Type B pancreatic cell (in vitro differentiated cells): ENCODE data around the gene SOX4. TPM values are rescaled to one million over a fixed set of nuclear protein-coding genes. Genes with fewer than 3 reads are reported as not detected.

Experiments used
- DNase-seq: peaks from one replicate; pipeline ENCODE4 v3.0.0; 2021; ENCODE audit warnings: mixed read lengths; ENCODE audit not compliant: unreplicated experiment; ENCODE audit errors: extremely low spot score
- H3K27ac Mint-ChIP-seq: 2 replicates; pipeline ENCODE4 v1.8.0; 2021; ENCODE audit warnings: mild to moderate bottlenecking, mixed read lengths
- H3K27me3 Mint-ChIP-seq: 2 replicates; pipeline ENCODE4 v1.8.0; 2021; ENCODE audit warnings: mixed read lengths
- H3K36me3 Mint-ChIP-seq: 2 replicates; pipeline ENCODE4 v1.8.0; 2021; ENCODE audit warnings: mixed read lengths
- H3K4me1 Mint-ChIP-seq: one replicate; pipeline ENCODE4 v1.8.0; 2021; ENCODE audit warnings: mixed read lengths; ENCODE audit not compliant: unreplicated experiment
- H3K4me3 Mint-ChIP-seq: 2 replicates; pipeline ENCODE4 v1.8.0; 2021; ENCODE audit warnings: mild to moderate bottlenecking, mixed read lengths
- H3K9me3 Mint-ChIP-seq: 2 replicates; pipeline ENCODE4 v1.8.0; 2021; ENCODE audit warnings: mixed read lengths
- total RNA-seq: library from RNA; stranded (reverse); gene quantifications from 2 replicates; pipeline ENCODE4 v1.2.1, GENCODE V29; 2021; ENCODE audit warnings: low replicate concordance
- TF ChIP-seq, protein P1 (sequence below): fragments of 200-600 bp; sonication (generic); conservative IDR thresholded peaks from 2 replicates; pipeline ENCODE4 v1.5.0; 2021; ENCODE audit warnings: antibody characterized with exemption, mild to moderate bottlenecking

SOX4 gene
- total RNA-seq, 1 donor from 2014 or later: 152 TPM

- TF ChIP-seq, protein P1, sequence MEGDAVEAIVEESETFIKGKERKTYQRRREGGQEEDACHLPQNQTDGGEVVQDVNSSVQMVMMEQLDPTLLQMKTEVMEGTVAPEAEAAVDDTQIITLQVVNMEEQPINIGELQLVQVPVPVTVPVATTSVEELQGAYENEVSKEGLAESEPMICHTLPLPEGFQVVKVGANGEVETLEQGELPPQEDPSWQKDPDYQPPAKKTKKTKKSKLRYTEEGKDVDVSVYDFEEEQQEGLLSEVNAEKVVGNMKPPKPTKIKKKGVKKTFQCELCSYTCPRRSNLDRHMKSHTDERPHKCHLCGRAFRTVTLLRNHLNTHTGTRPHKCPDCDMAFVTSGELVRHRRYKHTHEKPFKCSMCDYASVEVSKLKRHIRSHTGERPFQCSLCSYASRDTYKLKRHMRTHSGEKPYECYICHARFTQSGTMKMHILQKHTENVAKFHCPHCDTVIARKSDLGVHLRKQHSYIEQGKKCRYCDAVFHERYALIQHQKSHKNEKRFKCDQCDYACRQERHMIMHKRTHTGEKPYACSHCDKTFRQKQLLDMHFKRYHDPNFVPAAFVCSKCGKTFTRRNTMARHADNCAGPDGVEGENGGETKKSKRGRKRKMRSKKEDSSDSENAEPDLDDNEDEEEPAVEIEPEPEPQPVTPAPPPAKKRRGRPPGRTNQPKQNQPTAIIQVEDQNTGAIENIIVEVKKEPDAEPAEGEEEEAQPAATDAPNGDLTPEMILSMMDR: no peak
- Mint-ChIP-seq H3K4me3 (no peak overlapping the region), H3K4me1 (peaks cover 30% of the 10 kb centered on the region)
These were observed 16.8 kb downstream of the SOX4 start for GRCh38 chr6:21610341-21610740.

GRCh38 chr6:21611485-21611884 is 17.9 kb downstream of the SOX4 start:
- H3K36me3 Mint-ChIP-seq: peaks cover 7% of the 10 kb centered on the region
- no peak overlapping the region for H3K27ac Mint-ChIP-seq
- no peaks in the 10 kb centered on the region for H3K27me3 Mint-ChIP-seq
- H3K4me3 Mint-ChIP-seq: no peak overlapping the region
- H3K4me1 Mint-ChIP-seq: peaks cover 38% of the 10 kb centered on the region
- H3K9me3 Mint-ChIP-seq: peaks cover 8% of the 10 kb centered on the region
- TF ChIP-seq, protein P1: no peak
- DNase-seq: no peak

More at GRCh38 chr6:21610341-21610740, 16.8 kb downstream of the SOX4 start:
- Mint-ChIP-seq H3K9me3 (peaks cover 8% of the 10 kb centered on the region), H3K36me3 (peaks cover 7% of the 10 kb centered on the region), H3K27ac (no peak overlapping the region), H3K27me3 (no peaks in the 10 kb centered on the region)
- DNase-seq: no peak

DNA sequence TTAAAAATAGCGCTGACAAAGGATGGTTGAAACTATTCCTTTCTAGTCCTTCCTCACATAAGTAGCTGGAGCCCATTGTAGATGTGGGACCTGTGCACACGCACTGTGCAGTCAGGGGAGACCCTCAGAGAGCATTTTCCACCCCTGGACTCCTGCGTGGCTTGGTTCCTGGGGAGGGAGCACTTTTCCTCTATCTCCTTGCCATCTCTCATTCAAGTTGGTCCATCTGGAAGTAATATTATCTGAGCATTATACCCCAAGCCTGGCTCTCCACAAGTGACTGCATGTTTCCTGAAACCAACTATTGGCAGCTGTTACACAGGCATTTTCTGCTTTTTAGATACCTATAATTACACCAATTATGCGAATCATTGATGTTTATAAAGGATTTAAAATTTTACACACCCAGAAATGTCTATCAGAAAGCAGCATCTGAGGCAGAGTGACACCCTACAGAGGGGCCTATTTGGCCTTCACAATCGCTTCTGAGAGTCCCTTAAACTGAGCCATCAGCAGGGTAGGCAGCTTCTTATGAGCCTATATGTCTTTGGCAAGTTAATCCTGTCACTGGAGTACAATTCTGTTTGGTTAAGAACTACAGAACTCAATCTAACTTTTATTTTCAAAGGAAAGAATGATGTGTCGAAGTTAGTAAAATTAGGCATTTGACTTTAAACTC is 18.7 kb downstream of the SOX4 start:
- H3K27me3 Mint-ChIP-seq: no peaks in the 10 kb centered on the region
- no peak for DNase-seq
- H3K4me1 Mint-ChIP-seq: peaks cover 38% of the 10 kb centered on the region
- TF ChIP-seq, protein P1: no peak
- H3K4me3 Mint-ChIP-seq: no peak overlapping the region
- H3K9me3 Mint-ChIP-seq: peaks cover under 1% of the 10 kb centered on the region
- H3K27ac Mint-ChIP-seq: no peak overlapping the region
- H3K36me3 Mint-ChIP-seq: peaks cover 5% of the 10 kb centered on the region

DNA sequence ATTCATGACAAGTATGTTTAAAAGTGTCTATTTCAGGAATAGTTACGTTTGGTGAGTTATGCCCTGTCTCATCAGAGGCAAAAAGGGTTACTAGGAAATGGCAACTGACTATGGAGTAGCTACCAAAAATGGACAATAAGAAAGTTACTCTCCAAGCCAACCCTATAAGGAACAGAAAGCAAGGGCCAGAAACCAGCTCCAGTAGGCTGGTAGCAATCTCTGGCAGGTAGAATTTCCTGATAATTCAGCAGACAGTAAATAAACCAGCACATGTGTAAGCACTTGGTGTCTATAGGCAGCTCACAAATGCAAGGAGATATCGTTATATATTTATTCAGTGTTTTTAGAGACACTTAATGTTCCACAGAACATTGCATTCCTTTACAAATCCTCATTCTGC is 20.3 kb downstream of the SOX4 start:
- no peak overlapping the region for H3K4me3 Mint-ChIP-seq
- H3K27me3 Mint-ChIP-seq: no peaks in the 10 kb centered on the region
- H3K9me3 Mint-ChIP-seq: no peaks in the 10 kb centered on the region
- peaks cover 4% of the 10 kb centered on the region for H3K36me3 Mint-ChIP-seq
- TF ChIP-seq, protein P1: no peak
- H3K27ac Mint-ChIP-seq: no peak overlapping the region
- DNase-seq: no peak
- peaks cover 43% of the 10 kb centered on the region for H3K4me1 Mint-ChIP-seq

- Mint-ChIP-seq H3K4me3 (no peak overlapping the region), H3K27me3 (no peaks in the 10 kb centered on the region), H3K27ac (no peak overlapping the region), H3K4me1 (peaks cover 44% of the 10 kb centered on the region), H3K36me3 (peaks cover 4% of the 10 kb centered on the region), H3K9me3 (no peaks in the 10 kb centered on the region)
- DNase-seq: no peak
- TF ChIP-seq, protein P1: no peak
These were observed 20.7 kb downstream of the SOX4 start for GRCh38 chr6:21614226-21614625.
